HL-60 (cell line): ENCODE measurements around the gene UCP3.

ENCODE experiments used
- DNase-seq, 2 experiments: peaks; one replicate each; pipeline ENCODE4 v3.0.0-alpha.2; 2010 to 2020; ENCODE audit warnings: low read depth in 1 of 2, low spot score in 1 of 2
- H3K27ac ChIP-seq: fragments of 250-450 bp; sonication (Bioruptor Pico); replicated peaks from 2 replicates; pipeline ENCODE4 v1.5.1; 2020; ENCODE audit warnings: mild to moderate bottlenecking, moderate library complexity
- H3K27me3 ChIP-seq: fragments of 250-450 bp; sonication (Bioruptor Pico); 2 replicates; pipeline ENCODE4 v1.5.1; 2021; ENCODE audit warnings: mild to moderate bottlenecking, moderate library complexity; ENCODE audit not compliant: insufficient read depth, poor library complexity, severe bottlenecking
- H3K4me3 ChIP-seq: replicated peaks from 2 replicates; pipeline ENCODE4 v1.5.1; 2011; ENCODE audit warnings: mild to moderate bottlenecking, control low read depth, low read length; ENCODE audit not compliant: insufficient read depth
- GABPA ChIP-seq: IDR thresholded peaks from 2 replicates; pipeline ENCODE4 v1.6.1; 2012; ENCODE audit warnings: low read depth
- POLR2AphosphoS5 ChIP-seq: IDR thresholded peaks from 2 replicates; pipeline ENCODE4 v1.6.1; 2012; ENCODE audit warnings: low read depth
- SPI1 ChIP-seq: IDR thresholded peaks from 2 replicates; pipeline ENCODE4 v1.6.1; 2012; ENCODE audit warnings: low read depth, mild to moderate bottlenecking, borderline replicate concordance
- TF ChIP-seq, protein P1 (sequence below): IDR thresholded peaks from one replicate; pipeline ENCODE4 v1.5.1; 2011; ENCODE audit warnings: low read length, control low read depth, inconsistent platforms; ENCODE audit not compliant: insufficient read depth
- TF ChIP-seq, protein P2 (sequence below): IDR thresholded peaks from 2 replicates; pipeline ENCODE4 v1.6.1; 2012; ENCODE audit warnings: low read depth; ENCODE audit not compliant: insufficient replicate concordance

Gene UCP3

DNA sequence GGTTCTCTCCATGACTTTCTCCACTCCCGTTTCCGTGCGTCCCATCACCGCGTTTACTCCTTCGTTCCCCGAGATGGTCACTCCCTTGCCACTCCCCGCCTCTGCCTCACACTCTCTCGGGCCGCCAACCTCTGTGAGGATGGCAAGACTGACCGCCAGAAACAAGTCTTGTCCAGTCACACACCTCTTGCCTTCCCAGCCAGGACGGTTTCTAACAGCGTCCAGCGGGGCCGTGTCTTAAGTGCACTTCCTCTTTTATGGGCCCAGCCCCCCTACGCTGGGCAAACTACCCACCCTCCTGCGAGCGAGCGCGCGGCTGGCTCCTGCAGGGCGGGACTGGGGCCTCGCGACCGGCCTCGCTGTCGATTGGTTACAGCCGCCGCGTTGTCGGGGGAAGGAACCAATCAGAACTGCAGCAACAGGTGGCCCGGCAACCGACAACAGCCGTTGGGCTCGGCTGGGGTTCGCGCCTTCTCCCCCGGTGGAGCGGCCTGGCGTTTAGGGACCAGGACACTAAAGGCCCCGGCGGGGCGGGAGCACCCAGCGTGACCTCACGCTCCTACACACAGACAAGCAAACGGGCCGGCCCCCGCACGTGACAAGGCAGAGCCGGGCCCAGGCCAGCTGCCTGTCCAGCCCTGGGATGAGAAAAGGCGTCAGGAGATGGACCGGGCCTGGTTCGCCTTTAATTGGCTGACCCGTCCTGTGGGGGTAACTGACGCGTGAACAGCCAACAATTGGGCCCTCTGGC, 25.7 kb downstream of the UCP3 start:
- no peaks in the 10 kb centered on the region for H3K27me3 ChIP-seq
- TF ChIP-seq, protein P1, sequence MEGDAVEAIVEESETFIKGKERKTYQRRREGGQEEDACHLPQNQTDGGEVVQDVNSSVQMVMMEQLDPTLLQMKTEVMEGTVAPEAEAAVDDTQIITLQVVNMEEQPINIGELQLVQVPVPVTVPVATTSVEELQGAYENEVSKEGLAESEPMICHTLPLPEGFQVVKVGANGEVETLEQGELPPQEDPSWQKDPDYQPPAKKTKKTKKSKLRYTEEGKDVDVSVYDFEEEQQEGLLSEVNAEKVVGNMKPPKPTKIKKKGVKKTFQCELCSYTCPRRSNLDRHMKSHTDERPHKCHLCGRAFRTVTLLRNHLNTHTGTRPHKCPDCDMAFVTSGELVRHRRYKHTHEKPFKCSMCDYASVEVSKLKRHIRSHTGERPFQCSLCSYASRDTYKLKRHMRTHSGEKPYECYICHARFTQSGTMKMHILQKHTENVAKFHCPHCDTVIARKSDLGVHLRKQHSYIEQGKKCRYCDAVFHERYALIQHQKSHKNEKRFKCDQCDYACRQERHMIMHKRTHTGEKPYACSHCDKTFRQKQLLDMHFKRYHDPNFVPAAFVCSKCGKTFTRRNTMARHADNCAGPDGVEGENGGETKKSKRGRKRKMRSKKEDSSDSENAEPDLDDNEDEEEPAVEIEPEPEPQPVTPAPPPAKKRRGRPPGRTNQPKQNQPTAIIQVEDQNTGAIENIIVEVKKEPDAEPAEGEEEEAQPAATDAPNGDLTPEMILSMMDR, result no peak
- peak; percentile 100 for TF ChIP-seq SPI1
- TF ChIP-seq POLR2AphosphoS5, result peak; percentile 93
- 0 out of 2 replicates have a peak, but pooled peaks have one; percentile 11 for TF ChIP-seq GABPA
- TF ChIP-seq, protein P2, sequence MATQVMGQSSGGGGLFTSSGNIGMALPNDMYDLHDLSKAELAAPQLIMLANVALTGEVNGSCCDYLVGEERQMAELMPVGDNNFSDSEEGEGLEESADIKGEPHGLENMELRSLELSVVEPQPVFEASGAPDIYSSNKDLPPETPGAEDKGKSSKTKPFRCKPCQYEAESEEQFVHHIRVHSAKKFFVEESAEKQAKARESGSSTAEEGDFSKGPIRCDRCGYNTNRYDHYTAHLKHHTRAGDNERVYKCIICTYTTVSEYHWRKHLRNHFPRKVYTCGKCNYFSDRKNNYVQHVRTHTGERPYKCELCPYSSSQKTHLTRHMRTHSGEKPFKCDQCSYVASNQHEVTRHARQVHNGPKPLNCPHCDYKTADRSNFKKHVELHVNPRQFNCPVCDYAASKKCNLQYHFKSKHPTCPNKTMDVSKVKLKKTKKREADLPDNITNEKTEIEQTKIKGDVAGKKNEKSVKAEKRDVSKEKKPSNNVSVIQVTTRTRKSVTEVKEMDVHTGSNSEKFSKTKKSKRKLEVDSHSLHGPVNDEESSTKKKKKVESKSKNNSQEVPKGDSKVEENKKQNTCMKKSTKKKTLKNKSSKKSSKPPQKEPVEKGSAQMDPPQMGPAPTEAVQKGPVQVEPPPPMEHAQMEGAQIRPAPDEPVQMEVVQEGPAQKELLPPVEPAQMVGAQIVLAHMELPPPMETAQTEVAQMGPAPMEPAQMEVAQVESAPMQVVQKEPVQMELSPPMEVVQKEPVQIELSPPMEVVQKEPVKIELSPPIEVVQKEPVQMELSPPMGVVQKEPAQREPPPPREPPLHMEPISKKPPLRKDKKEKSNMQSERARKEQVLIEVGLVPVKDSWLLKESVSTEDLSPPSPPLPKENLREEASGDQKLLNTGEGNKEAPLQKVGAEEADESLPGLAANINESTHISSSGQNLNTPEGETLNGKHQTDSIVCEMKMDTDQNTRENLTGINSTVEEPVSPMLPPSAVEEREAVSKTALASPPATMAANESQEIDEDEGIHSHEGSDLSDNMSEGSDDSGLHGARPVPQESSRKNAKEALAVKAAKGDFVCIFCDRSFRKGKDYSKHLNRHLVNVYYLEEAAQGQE, result peak; percentile 24
- peak overlapping the region; percentile 59 for H3K4me3 ChIP-seq
- peak; percentile 97 to 99 for DNase-seq
- peak overlapping the region; percentile 98 for H3K27ac ChIP-seq

DNA sequence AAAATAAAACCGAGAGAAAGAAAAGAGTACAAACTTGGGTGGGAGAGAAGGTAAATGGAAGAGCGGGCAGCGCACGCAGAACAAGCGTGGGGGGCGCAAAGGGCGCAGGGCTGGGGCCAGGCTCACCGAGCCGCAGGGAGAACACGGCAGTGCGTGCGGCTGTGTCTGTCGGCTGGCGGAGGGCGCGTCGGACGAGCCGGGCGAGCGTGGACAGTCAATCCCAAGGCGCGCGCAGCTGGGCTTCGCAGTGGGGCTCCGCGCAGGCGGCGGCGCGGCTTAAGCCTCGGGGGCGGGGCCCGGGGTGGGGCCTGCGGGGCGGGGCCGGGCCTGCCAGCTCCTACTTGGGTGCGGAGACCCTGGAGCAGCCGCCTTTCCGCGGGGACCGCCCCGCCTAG, 26.3 kb downstream of the UCP3 start, which contains the start of gene UCP2:
TSS of gene UCP2 (minus strand) at position 249 of the 395 bp plus-strand sequence. CDS start 4,465 bp downstream, outside the sequence.
- peak within 1 kb of the TSS; percentile 98 for H3K27ac ChIP-seq
- TF ChIP-seq POLR2AphosphoS5, result peak; percentile 81; the same call in 1 of the 2 replicates
- TF ChIP-seq GABPA, result no peak
- peak within 1 kb of the TSS; percentile 59 for H3K4me3 ChIP-seq
- DNase-seq, result peak; percentile 78 to 86
- no peaks in the 10 kb centered on the region for H3K27me3 ChIP-seq

DNA sequence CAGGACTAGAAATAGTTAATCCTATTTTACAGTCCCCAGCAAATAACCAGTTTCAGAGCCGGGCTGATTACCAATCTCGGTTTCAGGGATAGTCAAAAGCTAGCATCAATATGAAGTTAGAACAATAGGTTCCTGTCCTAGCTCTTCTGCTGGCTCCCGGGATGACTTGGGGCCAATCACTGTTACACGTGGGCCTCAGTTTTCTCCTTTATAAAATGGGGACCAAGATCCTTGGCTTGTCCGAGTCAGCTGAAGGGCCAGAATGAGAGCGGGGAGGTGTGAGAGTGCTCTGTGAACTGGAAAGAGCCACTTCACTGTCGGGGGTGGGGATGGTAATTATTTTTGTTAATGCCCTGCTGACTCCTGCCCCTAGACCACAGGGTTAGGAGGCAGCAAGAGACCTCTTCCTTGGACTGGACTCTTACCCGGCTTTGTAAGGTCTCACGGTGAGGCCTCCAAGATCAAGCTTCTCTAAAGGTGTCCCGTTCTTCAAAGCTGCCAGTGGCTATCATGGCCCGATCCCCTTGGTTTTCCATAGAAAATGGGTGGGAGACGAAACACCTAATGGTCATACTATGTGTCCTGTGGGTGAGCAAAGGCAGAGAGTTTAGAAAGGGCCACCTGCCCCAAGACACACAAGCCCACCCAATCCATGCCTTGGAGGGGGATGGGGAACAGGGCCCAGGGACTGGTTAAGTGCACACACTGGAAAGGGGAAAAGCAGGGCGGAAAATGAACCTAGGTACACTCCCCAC, 27.7 kb downstream of the UCP3 start:
- no peak; the same call in 1 of the 2 replicates for TF ChIP-seq POLR2AphosphoS5
- TF ChIP-seq, protein P2, result no peak
- no peak for TF ChIP-seq SPI1
- TF ChIP-seq, protein P1, result no peak
- TF ChIP-seq GABPA, result no peak
- Histone ChIP-seq H3K27ac (peak overlapping the region; percentile 98), H3K27me3 (no peaks in the 10 kb centered on the region), H3K4me3 (peak overlapping the region; percentile 59)
- DNase-seq, result peak in 1 of 2 experiments; percentile 38
